NK-92 (cell line): ENCODE data around the gene SMIM7.

Source experiments
- DNase-seq: peaks from one replicate; lab custom pipeline; 2025; ENCODE audit not compliant: unreplicated experiment; lab: John Stamatoyannopoulos, UW

The SMIM7 gene

DNA sequence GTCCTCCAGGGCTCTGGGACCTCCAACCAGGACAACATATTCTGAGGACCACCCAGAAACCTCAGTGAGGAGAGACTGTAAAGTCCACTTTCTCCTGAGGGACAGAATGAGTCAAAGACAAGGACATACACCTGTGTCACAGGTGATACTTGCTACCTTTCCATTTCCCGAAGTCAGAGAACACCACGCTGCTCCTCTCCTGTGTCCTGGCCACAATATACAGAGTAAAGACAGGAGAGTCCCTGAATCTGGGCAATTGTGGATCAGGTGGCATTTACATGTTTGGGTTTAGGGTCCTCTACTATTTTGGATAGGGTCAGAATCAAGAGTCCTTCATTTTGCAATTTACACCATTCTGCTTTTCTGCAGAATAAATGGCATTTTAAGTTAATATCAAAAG lies 36.9 kb downstream of the SMIM7 start:
- no peak for DNase-seq

- no peak for DNase-seq
Measured at GRCh38 chr19:16621165-16621800, 38.7 kb downstream of the SMIM7 start.

DNA sequence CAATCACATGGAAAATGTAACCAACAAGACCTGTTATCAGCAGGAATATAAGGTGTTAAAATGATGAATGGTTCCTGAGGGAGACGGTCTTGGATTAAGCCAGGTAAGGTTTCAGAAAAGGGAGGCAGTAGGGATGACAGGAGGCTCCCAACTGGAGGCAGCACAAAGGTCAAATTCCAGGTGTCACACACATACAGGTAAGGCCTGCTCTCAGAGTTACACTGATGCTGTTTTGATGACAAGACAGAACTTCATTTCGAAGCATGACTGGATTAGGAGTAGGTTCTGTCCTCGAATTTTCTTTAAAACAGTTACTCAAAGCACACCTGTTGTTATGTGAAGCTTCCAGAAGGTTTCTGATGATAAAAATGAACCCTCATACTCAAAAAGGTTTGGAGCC lies 39.4 kb downstream of the SMIM7 start:
- no peak for DNase-seq

- DNase-seq, result no peak
Measured at GRCh38 chr19:16620018-16620417, 39.9 kb downstream of the SMIM7 start.

GRCh38 chr19:16619457-16619856 lies 40.5 kb downstream of the SMIM7 start:
- no peak for DNase-seq

GRCh38 chr19:16618248-16618647 lies 41.7 kb downstream of the SMIM7 start:
- DNase-seq, result no peak

DNA sequence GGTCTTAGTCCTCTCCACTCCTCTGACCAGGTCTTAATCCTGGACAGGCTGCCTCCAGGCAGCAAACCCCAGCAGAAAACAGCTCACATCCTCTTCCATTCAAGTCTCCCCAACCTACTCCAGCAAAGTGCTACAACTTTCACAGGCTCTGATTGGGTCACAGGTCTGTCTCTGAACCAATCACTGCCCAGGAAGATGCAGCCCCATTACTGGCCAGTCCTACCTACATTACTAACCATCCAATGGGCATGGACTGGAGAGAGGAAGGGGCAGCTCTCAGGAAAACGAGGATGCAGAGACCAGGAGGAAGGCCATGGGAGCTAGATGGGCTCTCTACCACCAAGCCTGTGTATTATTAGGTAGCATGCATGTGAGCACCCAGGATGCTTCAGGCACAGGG lies 44.1 kb downstream of the SMIM7 start:
- DNase-seq, result no peak

DNA sequence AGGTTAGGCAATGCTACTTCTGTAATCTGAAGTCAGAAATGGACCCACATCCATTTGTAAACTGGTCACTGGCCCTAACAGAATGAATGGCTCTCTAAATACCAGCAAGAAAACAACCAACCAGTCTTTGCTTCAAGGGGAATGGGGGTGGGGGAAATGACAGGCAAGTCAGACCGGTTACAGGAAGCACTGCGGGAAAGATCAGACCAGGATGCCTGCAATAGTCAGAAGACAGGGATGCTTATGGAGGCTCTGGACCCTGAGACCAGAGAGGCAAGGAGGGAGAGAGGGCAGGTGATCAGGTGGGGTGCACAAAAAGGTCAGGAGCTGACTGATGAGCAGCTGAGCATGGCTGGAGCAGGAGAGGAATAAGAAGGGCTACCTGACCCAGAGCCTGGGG lies 45.0 kb downstream of the SMIM7 start:
- no peak for DNase-seq

DNA sequence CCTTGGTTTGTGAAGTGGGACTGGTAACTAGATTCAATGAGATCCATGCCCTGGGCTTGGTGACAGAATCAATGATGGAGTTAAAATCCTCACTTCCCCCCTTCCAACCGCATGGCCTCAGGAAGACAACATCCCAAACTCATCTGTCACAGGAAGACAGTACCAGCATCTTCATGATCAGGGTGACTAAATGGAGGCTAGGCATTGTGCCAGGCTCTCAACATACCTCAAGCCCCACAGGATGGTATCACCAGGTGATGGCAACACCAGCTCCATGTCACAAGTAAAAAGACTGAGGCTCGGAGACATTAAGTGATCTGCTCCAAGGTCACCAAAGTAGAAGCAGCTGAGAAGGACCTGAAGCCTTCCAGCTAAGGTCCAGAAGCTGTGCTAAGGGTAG lies 46.1 kb downstream of the SMIM7 start:
- DNase-seq, result no peak

GRCh38 chr19:16612636-16613035 lies 47.3 kb downstream of the SMIM7 start:
- DNase-seq, result no peak

DNA sequence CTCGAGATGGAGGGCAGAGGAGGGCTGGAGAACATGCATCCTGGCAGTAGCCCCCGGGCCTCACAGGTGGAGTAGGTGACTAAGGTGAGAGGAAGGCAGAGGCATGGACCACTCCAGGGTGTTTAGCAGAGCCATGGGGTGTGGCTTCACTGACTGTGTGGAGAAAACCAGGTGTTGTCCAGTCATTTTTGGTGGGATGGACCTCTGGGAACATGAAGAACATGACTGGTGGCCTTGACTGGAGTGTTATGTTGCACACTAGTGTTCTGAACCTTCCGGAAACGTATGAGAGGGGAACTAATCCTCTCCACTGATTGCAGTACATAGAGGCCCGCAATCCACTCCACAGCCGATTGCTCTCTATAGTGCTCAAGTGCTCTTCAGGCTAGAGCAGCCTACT lies 48.8 kb downstream of the SMIM7 start:
- no peak for DNase-seq

- no peak for DNase-seq
Measured at GRCh38 chr19:16609511-16610200, 50.3 kb downstream of the SMIM7 start.

DNA sequence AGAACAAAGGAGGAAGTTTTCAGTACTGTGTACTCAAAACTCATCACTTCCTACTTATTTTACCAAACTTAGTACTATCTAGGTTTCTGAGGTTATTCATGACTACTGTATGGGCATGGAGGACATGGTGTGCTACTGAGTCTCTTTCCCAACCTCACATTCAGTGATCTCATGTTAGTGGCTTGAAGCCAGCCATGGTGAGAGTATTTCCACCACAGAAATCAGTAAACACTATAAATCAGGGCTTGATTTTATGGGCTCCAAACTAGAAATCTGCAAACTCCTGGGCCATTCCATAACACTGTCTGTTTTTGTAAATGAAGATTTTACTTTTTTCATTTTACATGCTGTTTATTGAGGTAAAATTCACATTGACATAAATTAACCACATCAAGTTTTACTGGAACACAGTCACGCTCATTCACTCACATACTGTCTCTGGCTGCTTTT lies 51.6 kb downstream of the SMIM7 start:
- DNase-seq, result no peak

- DNase-seq, result no peak
Measured at GRCh38 chr19:16607819-16608218, 52.1 kb downstream of the SMIM7 start.

DNA sequence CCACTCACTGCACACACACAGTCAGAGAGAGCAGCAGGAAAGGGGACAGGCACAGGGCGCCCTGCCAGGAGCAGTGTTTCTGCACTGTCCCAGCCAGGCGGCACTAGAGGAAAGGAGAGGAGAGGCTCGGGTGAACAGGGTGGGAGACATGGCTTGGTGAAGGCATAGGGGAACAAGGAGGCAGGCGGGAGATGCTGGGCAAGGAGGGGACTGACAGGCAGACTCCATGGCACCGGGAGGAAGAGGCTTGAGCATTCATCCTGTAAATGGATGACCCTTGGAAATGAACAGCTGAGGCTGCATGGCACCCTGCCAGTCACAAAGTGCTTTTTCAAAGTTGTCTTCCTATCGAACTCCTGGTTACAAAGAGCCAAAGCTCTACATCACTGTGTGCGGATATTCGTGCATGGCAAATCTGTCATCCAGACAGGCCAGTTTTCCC lies 54.4 kb downstream of the SMIM7 start:
- no peak for DNase-seq

GRCh38 chr19:16605115-16605514 lies 54.8 kb downstream of the SMIM7 start:
- DNase-seq, result no peak

DNA sequence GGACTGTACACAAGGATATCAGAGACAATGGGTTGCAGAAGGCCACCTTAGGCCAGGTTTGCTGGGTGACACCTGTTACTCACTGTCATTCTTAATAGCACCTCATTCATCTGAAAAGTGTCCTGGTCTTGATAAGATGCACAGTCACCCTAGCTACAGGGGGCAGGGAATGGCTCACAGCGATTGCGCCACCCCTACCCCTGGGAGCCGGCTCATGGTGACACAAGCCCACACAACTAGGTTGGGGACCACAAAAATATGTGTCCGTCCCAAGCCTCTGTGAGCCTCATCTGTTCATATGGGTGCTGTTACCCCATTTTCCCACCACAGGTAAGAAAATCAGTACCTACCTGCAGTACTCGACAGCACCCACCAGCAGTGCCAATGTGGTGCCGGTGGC lies 55.3 kb downstream of the SMIM7 start:
- no peak for DNase-seq

- DNase-seq, result no peak
Measured at GRCh38 chr19:16603090-16603489, 56.9 kb downstream of the SMIM7 start.

GRCh38 chr19:16601378-16602052 lies 58.4 kb downstream of the SMIM7 start:
- no peak for DNase-seq

GRCh38 chr19:16600824-16601223 lies 59.1 kb downstream of the SMIM7 start:
- no peak for DNase-seq

DNA sequence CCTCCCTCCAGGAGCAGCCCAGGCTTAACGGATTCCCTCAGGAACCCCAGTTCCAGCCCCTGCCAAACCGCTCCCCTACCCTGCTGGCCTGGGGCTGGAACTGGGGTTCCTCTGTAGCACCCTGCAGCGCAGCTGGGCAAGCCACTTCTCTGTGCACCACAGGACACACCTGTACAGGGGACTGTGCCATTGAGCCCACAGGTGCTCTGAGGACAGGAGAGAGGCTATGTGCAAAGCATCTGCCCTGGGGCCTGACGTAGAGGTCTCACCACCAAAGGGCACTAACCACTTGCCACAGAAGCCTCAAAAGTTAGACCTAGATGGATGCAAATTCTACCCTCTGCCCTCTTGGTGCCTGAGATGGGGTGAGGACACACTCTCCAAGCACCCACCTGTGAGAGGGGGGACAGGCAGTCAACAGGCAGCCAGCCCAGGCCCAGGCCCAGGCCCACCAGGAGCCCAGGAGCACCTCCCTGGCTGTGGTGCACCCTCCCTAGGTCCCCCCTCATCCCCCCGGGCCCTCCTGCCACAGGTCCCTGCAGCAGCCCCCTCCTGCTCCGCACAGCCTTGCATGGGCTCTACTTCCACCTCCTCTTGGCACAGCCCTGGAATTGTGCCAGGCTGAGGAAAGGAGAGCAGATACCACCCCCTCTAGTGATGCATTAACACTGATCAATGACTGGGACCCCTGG lies 60.1 kb downstream of the SMIM7 start:
- DNase-seq, result no peak

- DNase-seq, result no peak
Measured at GRCh38 chr19:16598848-16599247, 61.1 kb downstream of the SMIM7 start.
